ENCODE data around the gene KCNG2. TPM values are rescaled to one million over a fixed set of nuclear protein-coding genes. Genes with fewer than 3 reads are reported as not detected.

KCNG2 gene
- total and polyA plus RNA-seq, 2 donors (not counting 1 experiment from before 2014, with no cell fraction given): not detected

GRCh38 chr18:79771446-79772107 lies 26.2 kb upstream of the KCNG2 start:
- H3K27me3 Mint-ChIP-seq: peaks cover 9% of the 10 kb centered on the region
- Histone ChIP-seq H3K4me3 (ENCODE audit: control extremely low read depth in 1 of 5, extremely low read depth in 1 of 5, insufficient read depth in 1 of 5, low read depth in 2 of 5, low read length in 4 of 5) (no peak overlapping the region), H2AFZ (ENCODE audit: insufficient read depth, low read depth, low read length, poor library complexity, severe bottlenecking) (no peak overlapping the region), H4K20me1 (ENCODE audit: control insufficient read depth, insufficient read depth, low read length, poor library complexity, severe bottlenecking) (no peaks in the 10 kb centered on the region), H3K4me2 (replicated peaks; ENCODE audit: low read depth, low read length, poor library complexity, severe bottlenecking) (no peak overlapping the region), H3K79me2 (ENCODE audit: control insufficient read depth, insufficient read depth, low read length) (no peaks in the 10 kb centered on the region), H3K9me3 (ENCODE audit: control extremely low read depth in 1 of 3, control insufficient read depth in 2 of 3, insufficient read depth in 1 of 3, low read length in 2 of 3) (peaks cover 0 to 32% (median 10%) of the 10 kb centered on the region in 3 donors), H3K27me3 (replicated peaks in 1 of 4; ENCODE audit: control extremely low read depth in 1 of 4, control insufficient read depth in 3 of 4, insufficient read depth in 4 of 4, low read length in 3 of 4) (peaks cover 0 to 7% (median 0%) of the 10 kb centered on the region in 4 experiments), H3K27ac (ENCODE audit: low read length in 2 of 2) (no peak overlapping the region), H3K4me1 (ENCODE audit: control insufficient read depth in 2 of 2, insufficient read depth in 2 of 2, low read length in 2 of 2) (no peaks in the 10 kb centered on the region), H3K9ac (ENCODE audit: low read length) (no peak overlapping the region), H3K36me3 (replicated peaks in 1 of 2; ENCODE audit: control extremely low read depth in 1 of 2, control insufficient read depth in 1 of 2, extremely low read depth in 1 of 2, insufficient read depth in 2 of 2, low read length in 1 of 2) (no peaks in the 10 kb centered on the region)
- CTCF ChIA-PET: no interaction called here
- POLR2A ChIA-PET: no interaction called here
- DNase-seq (no peak), ATAC-seq (ENCODE audit: low read depth) (no peak)
- no peaks in the 10 kb centered on the region for H3K4me1 Mint-ChIP-seq
- no peak overlapping the region for H3K4me3 Mint-ChIP-seq
- TF ChIP-seq CTCF (IDR thresholded peaks at IDR 0.05): no peak
- TF ChIP-seq EZH2 (IDR thresholded peaks at IDR 0.05; ENCODE audit: borderline replicate concordance, insufficient read depth, low read depth, low read length, poor library complexity, severe bottlenecking): no peak
- H3K9me3 Mint-ChIP-seq (ENCODE audit: insufficient read depth): peaks cover 2% of the 10 kb centered on the region
- intact Hi-C loops (cut with micrococcal nuclease): no loop called here
- no peak overlapping the region for H3K27ac Mint-ChIP-seq
- WGBS (ENCODE audit: insufficient coverage): 91% methylated on average over 24 of the region's 35 CpGs

- Histone ChIP-seq H3K4me3 (ENCODE audit: control extremely low read depth in 1 of 5, extremely low read depth in 1 of 5, insufficient read depth in 1 of 5, low read depth in 2 of 5, low read length in 4 of 5) (no peak overlapping the region), H3K79me2 (ENCODE audit: control insufficient read depth, insufficient read depth, low read length) (no peaks in the 10 kb centered on the region), H3K27me3 (replicated peaks in 1 of 4; ENCODE audit: control extremely low read depth in 1 of 4, control insufficient read depth in 3 of 4, insufficient read depth in 4 of 4, low read length in 3 of 4) (peaks cover 0 to 7% (median 0%) of the 10 kb centered on the region in 4 experiments), H3K9ac (ENCODE audit: low read length) (no peak overlapping the region), H3K9me3 (ENCODE audit: control extremely low read depth in 1 of 3, control insufficient read depth in 2 of 3, insufficient read depth in 1 of 3, low read length in 2 of 3) (peaks cover 0 to 32% (median 10%) of the 10 kb centered on the region in 3 donors), H3K36me3 (replicated peaks in 1 of 2; ENCODE audit: control extremely low read depth in 1 of 2, control insufficient read depth in 1 of 2, extremely low read depth in 1 of 2, insufficient read depth in 2 of 2, low read length in 1 of 2) (no peaks in the 10 kb centered on the region), H4K20me1 (ENCODE audit: control insufficient read depth, insufficient read depth, low read length, poor library complexity, severe bottlenecking) (no peaks in the 10 kb centered on the region), H3K27ac (ENCODE audit: low read length in 2 of 2) (no peak overlapping the region), H3K4me2 (replicated peaks; ENCODE audit: low read depth, low read length, poor library complexity, severe bottlenecking) (no peak overlapping the region), H2AFZ (ENCODE audit: insufficient read depth, low read depth, low read length, poor library complexity, severe bottlenecking) (no peak overlapping the region), H3K4me1 (ENCODE audit: control insufficient read depth in 2 of 2, insufficient read depth in 2 of 2, low read length in 2 of 2) (no peaks in the 10 kb centered on the region)
- no peak for DNase-seq
- H3K4me1 Mint-ChIP-seq: no peaks in the 10 kb centered on the region
- WGBS (ENCODE audit: insufficient coverage): 87% methylated on average over 32 of the region's 38 CpGs
- TF ChIP-seq EZH2 (IDR thresholded peaks at IDR 0.05; ENCODE audit: borderline replicate concordance, insufficient read depth, low read depth, low read length, poor library complexity, severe bottlenecking) (no peak), CTCF (IDR thresholded peaks at IDR 0.05) (no peak)
- ChIA-PET POLR2A (no interaction called here), CTCF (no interaction called here)
- H3K27ac Mint-ChIP-seq: no peak overlapping the region
- no peak overlapping the region for H3K4me3 Mint-ChIP-seq
- H3K27me3 Mint-ChIP-seq: peaks cover 16% of the 10 kb centered on the region
- intact Hi-C loops (cut with micrococcal nuclease): no loop called here
- no peak for ATAC-seq (ENCODE audit: low read depth)
- peaks cover 5% of the 10 kb centered on the region for H3K9me3 Mint-ChIP-seq (ENCODE audit: insufficient read depth)
Observed at GRCh38 chr18:79772108-79772864, 25.5 kb upstream of the KCNG2 start.
